Measurements from ENCODE around the gene DNAH17.
"Not testable (repeated sequence)": the region's sequence is repeated elsewhere in the genome, so short reads cannot be mapped to it uniquely, and the experiment has no call there.

The DNAH17 gene

DNA sequence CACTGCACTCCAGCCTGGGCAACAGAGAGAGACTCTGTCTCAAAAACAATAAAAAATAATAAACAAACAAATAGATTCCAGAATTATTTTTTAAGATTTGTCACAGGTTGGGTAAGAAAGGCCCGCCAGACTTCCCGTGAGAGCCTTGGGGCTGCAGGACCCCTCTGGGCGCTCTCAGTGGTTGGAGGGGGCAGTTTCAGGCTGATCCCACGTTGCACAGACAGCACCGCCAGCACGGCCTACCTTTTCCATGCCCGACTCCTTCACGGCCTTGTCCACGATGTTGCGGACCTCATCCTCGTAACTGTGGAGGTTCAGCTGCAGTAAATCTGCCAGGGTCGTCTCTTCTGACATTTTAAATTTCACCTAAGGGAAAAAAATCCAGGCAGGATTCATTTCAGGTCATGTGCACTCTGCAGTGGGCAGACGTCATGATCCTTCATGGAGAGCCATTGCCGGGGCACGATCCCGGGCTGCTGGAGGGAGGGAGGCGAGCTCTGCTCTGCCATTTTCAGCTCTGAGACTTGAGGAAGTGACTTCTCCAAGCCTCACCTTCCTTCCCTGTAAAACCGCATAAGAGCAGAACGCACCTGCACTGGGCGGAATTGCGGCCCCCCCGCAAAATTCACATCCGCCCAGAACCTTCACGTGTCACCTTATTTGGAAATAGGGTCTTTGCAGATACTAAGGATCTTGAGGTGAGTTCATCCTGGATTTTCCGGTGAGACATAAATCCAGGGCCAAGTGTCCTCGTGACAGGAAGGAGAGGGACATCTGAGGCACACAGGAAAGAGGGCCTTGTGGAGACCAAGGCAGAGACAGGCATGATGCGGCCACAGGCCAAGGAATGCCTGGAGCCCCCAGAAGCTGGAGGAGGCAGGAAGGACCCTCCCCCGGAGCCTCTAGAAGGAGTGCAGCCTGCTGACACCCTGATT is 66.8 kb downstream of the DNAH17 start:
- no peaks in the 10 kb centered on the region for H3K4me1 Mint-ChIP-seq
- no peaks in the 10 kb centered on the region for H3K36me3 Mint-ChIP-seq (ENCODE audit: insufficient read depth)
- peaks cover 11% of the 10 kb centered on the region for H3K27me3 Mint-ChIP-seq
- H3K27ac Mint-ChIP-seq (ENCODE audit: low read depth) = no peak overlapping the region
- no peak overlapping the region for H3K4me3 Mint-ChIP-seq
- DNase-seq (ENCODE audit: low spot score in 2 of 2) = no peak
- no peak for ATAC-seq (replicated peaks; ENCODE audit: extremely low read depth, poor library complexity, severe bottlenecking)
- H3K9me3 Mint-ChIP-seq = no peaks in the 10 kb centered on the region

DNA sequence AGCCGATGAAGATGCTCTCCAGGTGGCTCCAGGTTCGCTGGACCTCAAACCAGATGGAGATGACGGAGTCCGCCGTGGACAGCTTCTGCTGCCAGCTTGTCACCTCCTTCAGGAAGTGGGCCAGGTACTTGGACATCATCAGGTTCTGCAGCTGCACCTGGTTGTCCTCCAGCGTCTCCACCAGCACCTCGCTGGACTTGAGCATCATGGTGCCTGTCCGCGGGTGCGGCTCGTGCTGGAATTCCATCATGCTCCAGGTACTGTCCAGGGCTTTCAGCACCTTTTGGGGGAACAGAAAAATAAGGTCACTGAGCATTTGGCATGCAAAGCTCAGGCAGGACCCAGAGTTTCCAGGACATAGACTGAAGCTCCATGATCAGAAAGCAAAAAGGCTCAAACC is 69.7 kb downstream of the DNAH17 start:
- DNase-seq (ENCODE audit: low spot score in 2 of 2) = no peak
- H3K4me1 Mint-ChIP-seq = no peaks in the 10 kb centered on the region
- H3K36me3 Mint-ChIP-seq (ENCODE audit: insufficient read depth) = no peaks in the 10 kb centered on the region
- no peak for ATAC-seq (replicated peaks; ENCODE audit: extremely low read depth, poor library complexity, severe bottlenecking)
- peaks cover 11% of the 10 kb centered on the region for H3K27me3 Mint-ChIP-seq
- H3K4me3 Mint-ChIP-seq = no peak overlapping the region
- no peak overlapping the region for H3K27ac Mint-ChIP-seq (ENCODE audit: low read depth)
- H3K9me3 Mint-ChIP-seq = no peaks in the 10 kb centered on the region

- H3K27me3 Mint-ChIP-seq = peaks cover 11% of the 10 kb centered on the region
- ATAC-seq (replicated peaks; ENCODE audit: extremely low read depth, poor library complexity, severe bottlenecking) (no peak), DNase-seq (ENCODE audit: low spot score in 2 of 2) (no peak)
- H3K36me3 Mint-ChIP-seq (ENCODE audit: insufficient read depth) = no peaks in the 10 kb centered on the region
- no peak overlapping the region for H3K27ac Mint-ChIP-seq (ENCODE audit: low read depth)
- no peak overlapping the region for H3K4me3 Mint-ChIP-seq
- H3K4me1 Mint-ChIP-seq = no peaks in the 10 kb centered on the region
- no peaks in the 10 kb centered on the region for H3K9me3 Mint-ChIP-seq
Observed at GRCh38 chr17:78506454-78507309, 70.5 kb downstream of the DNAH17 start.

DNA sequence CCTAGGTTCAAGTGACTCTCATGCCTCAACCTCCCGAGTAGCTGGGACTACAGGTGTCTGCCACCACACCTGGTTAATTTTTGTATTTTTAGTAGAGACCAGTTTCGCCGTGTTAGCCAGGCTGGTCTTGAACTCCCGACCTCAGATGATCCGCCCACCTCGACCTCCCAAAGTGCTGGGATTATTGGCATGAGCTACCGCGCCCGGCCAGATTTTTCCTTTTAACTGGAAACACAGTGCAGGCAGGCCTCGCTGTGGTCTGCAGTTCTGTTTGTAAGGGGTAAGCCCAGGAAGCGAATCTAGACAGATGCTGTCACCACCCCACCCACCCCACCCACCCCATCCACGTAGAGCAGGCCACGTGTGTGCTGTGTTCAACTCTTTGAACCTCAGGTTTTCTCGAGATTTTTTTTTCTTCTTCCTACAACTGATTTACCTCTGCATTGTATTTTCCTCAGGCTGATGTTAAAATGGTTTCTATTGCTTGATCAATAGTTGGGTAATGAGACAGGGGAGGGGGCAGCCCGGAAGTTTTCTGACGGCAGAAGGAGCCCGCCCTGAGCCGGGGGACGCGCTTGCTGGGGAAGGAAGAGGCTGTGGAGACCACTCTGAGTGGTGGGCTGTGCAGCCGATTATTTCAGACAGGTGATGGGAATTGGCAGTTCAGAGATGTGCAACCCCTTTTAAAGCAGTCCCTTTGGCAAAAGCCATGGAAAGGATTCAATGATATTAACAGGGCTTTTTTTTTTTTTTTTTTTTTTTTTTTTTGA is 72.9 kb downstream of the DNAH17 start:
- H3K4me1 Mint-ChIP-seq = no peaks in the 10 kb centered on the region
- H3K4me3 Mint-ChIP-seq = no peak overlapping the region
- no peak for DNase-seq (ENCODE audit: low spot score in 2 of 2)
- ATAC-seq (replicated peaks; ENCODE audit: extremely low read depth, poor library complexity, severe bottlenecking) = no peak
- H3K27me3 Mint-ChIP-seq = peaks cover 11% of the 10 kb centered on the region
- no peaks in the 10 kb centered on the region for H3K9me3 Mint-ChIP-seq
- H3K36me3 Mint-ChIP-seq (ENCODE audit: insufficient read depth) = no peaks in the 10 kb centered on the region
- H3K27ac Mint-ChIP-seq (ENCODE audit: low read depth) = no peak overlapping the region

- not testable (repeated sequence) for H3K36me3 Mint-ChIP-seq (ENCODE audit: insufficient read depth); H3K27ac Mint-ChIP-seq (ENCODE audit: low read depth); H3K9me3 Mint-ChIP-seq; H3K4me3 Mint-ChIP-seq; ATAC-seq (replicated peaks; ENCODE audit: extremely low read depth, poor library complexity, severe bottlenecking); H3K4me1 Mint-ChIP-seq; DNase-seq (ENCODE audit: low spot score in 2 of 2)
- H3K27me3 Mint-ChIP-seq = peaks cover 13% of the 10 kb centered on the region
Observed at GRCh38 chr17:78503388-78503787, 73.8 kb downstream of the DNAH17 start.

DNA sequence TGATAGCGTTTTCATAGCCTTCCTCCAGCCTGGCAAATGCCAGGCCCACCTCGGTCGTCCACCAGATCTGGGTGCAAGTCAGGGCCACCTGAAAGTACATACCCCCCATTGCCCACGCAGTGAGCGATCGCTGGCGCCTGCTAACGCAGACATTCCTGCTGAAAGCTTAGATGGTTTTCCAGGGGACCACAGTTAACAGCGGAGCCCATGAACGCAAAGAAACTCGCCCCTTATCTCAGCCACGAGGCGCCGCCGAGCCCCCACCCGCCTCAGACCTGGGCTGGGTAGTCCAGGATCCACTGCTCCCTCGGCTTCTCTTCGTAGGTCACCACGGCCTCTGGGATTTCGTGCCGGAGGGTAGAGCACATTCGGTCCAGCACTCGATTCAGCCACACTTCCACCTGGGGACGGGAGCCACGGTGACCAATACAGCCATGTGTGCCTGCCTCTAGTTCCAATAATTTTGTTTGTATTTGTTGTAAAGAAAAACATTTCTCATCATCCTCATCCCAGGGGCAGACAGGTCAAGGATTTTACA is 74.5 kb downstream of the DNAH17 start:
- H3K27ac Mint-ChIP-seq (ENCODE audit: low read depth) = no peak overlapping the region
- H3K4me3 Mint-ChIP-seq = no peak overlapping the region
- H3K36me3 Mint-ChIP-seq (ENCODE audit: insufficient read depth) = no peaks in the 10 kb centered on the region
- DNase-seq (ENCODE audit: low spot score in 2 of 2) (no peak), ATAC-seq (replicated peaks; ENCODE audit: extremely low read depth, poor library complexity, severe bottlenecking) (no peak)
- H3K4me1 Mint-ChIP-seq = no peaks in the 10 kb centered on the region
- H3K9me3 Mint-ChIP-seq = no peaks in the 10 kb centered on the region
- peaks cover 10% of the 10 kb centered on the region for H3K27me3 Mint-ChIP-seq

DNA sequence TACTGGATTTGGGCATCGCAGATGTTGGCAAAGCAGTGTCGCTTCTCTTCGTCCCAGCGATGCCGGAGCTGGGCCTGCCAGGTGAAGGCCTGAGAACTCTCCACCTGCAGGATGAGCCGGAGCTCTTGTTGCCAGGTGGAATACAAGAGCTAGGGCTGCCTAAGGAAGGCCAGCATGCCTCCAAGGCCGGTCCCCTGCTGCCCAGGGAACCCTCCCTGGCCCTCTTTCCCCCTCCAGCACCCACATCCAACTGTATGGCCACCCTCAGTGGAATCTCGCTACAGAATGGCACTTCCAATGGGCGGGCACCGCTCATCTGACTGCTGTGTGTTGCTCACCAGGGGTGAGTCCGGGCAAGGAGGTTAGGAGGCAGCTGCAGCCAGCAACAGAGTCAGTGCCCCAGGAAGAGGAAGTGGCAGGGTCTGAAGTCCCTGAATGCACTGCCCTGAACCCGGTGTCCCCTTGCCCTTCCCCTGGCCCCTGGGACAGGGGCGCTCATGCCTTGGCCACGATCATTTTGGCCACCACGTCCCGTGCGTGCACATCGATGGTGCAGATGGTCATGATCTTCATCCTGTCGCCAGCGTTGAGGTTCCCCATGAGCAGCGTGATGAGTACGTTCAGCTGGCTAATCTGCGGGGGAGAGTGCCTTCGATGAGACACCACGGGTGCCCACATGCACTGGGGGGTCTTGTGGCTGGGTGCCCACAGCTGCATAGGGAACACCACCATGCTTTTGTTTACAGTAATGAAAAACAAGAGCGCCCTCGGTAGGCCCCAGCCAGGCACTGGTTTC is 75.8 kb downstream of the DNAH17 start:
- no peak overlapping the region for H3K4me3 Mint-ChIP-seq
- no peaks in the 10 kb centered on the region for H3K4me1 Mint-ChIP-seq
- no peaks in the 10 kb centered on the region for H3K9me3 Mint-ChIP-seq
- DNase-seq (ENCODE audit: low spot score in 2 of 2) (no peak), ATAC-seq (replicated peaks; ENCODE audit: extremely low read depth, poor library complexity, severe bottlenecking) (no peak)
- no peak overlapping the region for H3K27ac Mint-ChIP-seq (ENCODE audit: low read depth)
- peaks cover 10% of the 10 kb centered on the region for H3K27me3 Mint-ChIP-seq
- H3K36me3 Mint-ChIP-seq (ENCODE audit: insufficient read depth) = no peaks in the 10 kb centered on the region

- H3K27me3 Mint-ChIP-seq = peaks cover 10% of the 10 kb centered on the region
- ATAC-seq (replicated peaks; ENCODE audit: extremely low read depth, poor library complexity, severe bottlenecking) (no peak), DNase-seq (ENCODE audit: low spot score in 2 of 2) (no peak)
- no peaks in the 10 kb centered on the region for H3K36me3 Mint-ChIP-seq (ENCODE audit: insufficient read depth)
- no peak overlapping the region for H3K27ac Mint-ChIP-seq (ENCODE audit: low read depth)
- no peaks in the 10 kb centered on the region for H3K4me1 Mint-ChIP-seq
- no peaks in the 10 kb centered on the region for H3K9me3 Mint-ChIP-seq
- H3K4me3 Mint-ChIP-seq = no peak overlapping the region
Observed at GRCh38 chr17:78500806-78501205, 76.4 kb downstream of the DNAH17 start.

- no peak for DNase-seq (ENCODE audit: low spot score in 2 of 2)
- peaks cover 10% of the 10 kb centered on the region for H3K27me3 Mint-ChIP-seq
- H3K27ac Mint-ChIP-seq (ENCODE audit: low read depth) = no peak overlapping the region
- no peak overlapping the region for H3K4me3 Mint-ChIP-seq
- H3K9me3 Mint-ChIP-seq = no peaks in the 10 kb centered on the region
- no peaks in the 10 kb centered on the region for H3K4me1 Mint-ChIP-seq
- no peaks in the 10 kb centered on the region for H3K36me3 Mint-ChIP-seq (ENCODE audit: insufficient read depth)
- no peak for ATAC-seq (replicated peaks; ENCODE audit: extremely low read depth, poor library complexity, severe bottlenecking)
Observed at GRCh38 chr17:78499715-78500540, 77.3 kb downstream of the DNAH17 start.

- H3K27ac Mint-ChIP-seq (ENCODE audit: low read depth) = no peak overlapping the region
- no peaks in the 10 kb centered on the region for H3K36me3 Mint-ChIP-seq (ENCODE audit: insufficient read depth)
- peaks cover 10% of the 10 kb centered on the region for H3K27me3 Mint-ChIP-seq
- no peaks in the 10 kb centered on the region for H3K9me3 Mint-ChIP-seq
- DNase-seq (ENCODE audit: low spot score in 2 of 2) = no peak
- H3K4me3 Mint-ChIP-seq = no peak overlapping the region
- no peak for ATAC-seq (replicated peaks; ENCODE audit: extremely low read depth, poor library complexity, severe bottlenecking)
- no peaks in the 10 kb centered on the region for H3K4me1 Mint-ChIP-seq
Observed at GRCh38 chr17:78498848-78499247, 78.3 kb downstream of the DNAH17 start.

DNA sequence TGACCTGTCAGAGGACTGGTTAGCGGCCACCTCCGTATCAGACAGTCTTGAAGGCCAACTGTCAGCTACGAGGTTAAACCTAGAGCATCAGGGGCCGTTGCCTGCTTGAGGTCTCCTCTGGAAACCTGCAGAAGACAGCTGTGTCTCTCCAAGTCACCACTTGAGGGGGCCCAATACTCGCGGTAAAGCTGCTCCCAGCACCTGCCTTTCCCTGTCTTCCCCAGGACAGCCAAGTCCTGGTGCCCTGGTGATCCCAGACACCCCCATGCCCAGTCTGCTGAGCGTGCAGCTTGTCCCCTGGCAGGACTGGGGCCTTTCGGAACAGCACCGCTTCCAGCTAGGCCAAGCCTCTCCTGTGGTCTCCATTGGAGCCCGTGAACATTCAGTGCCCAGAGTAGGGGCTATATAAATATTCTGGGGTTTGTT is 80.1 kb downstream of the DNAH17 start:
- ATAC-seq (replicated peaks; ENCODE audit: extremely low read depth, poor library complexity, severe bottlenecking) (no peak), DNase-seq (ENCODE audit: low spot score in 2 of 2) (no peak)
- H3K27ac Mint-ChIP-seq (ENCODE audit: low read depth) = no peak overlapping the region
- H3K27me3 Mint-ChIP-seq = peaks cover 10% of the 10 kb centered on the region
- no peak overlapping the region for H3K4me3 Mint-ChIP-seq
- no peaks in the 10 kb centered on the region for H3K9me3 Mint-ChIP-seq
- H3K36me3 Mint-ChIP-seq (ENCODE audit: insufficient read depth) = no peaks in the 10 kb centered on the region
- no peaks in the 10 kb centered on the region for H3K4me1 Mint-ChIP-seq

Data from central memory CD8-positive, alpha-beta T cell (primary cell).